ENCODE data around the gene SPDEF.
A peak's percentile ranks its signal among the peaks of the same experiment; 100 is the strongest.

The SPDEF gene

GRCh38 chr6:34536959-34537848, 18.9 kb downstream of the SPDEF start:
- Mint-ChIP-seq H3K4me1 (no peaks in the 10 kb centered on the region), H3K9me3 (no peaks in the 10 kb centered on the region), H3K4me3 (no peak overlapping the region), H3K27me3 (no peaks in the 10 kb centered on the region), H3K36me3 (no peaks in the 10 kb centered on the region), H3K27ac (no peak overlapping the region)
- CTCF ChIA-PET = no interaction called here
- DNase-seq = no peak

GRCh38 chr6:34536251-34536958, 19.7 kb downstream of the SPDEF start:
- H3K4me1 Mint-ChIP-seq = no peaks in the 10 kb centered on the region
- H3K27ac Mint-ChIP-seq = no peak overlapping the region
- H3K4me3 Mint-ChIP-seq = no peak overlapping the region
- CTCF ChIA-PET = no interaction called here
- H3K27me3 Mint-ChIP-seq = no peaks in the 10 kb centered on the region
- DNase-seq = no peak
- H3K36me3 Mint-ChIP-seq = no peaks in the 10 kb centered on the region
- H3K9me3 Mint-ChIP-seq = no peaks in the 10 kb centered on the region

GRCh38 chr6:34535646-34536045, 20.5 kb downstream of the SPDEF start:
- Mint-ChIP-seq H3K4me1 (no peaks in the 10 kb centered on the region), H3K36me3 (no peaks in the 10 kb centered on the region), H3K27me3 (no peaks in the 10 kb centered on the region), H3K27ac (no peak overlapping the region), H3K9me3 (no peaks in the 10 kb centered on the region), H3K4me3 (no peak overlapping the region)
- CTCF ChIA-PET = no interaction called here
- no peak for DNase-seq

GRCh38 chr6:34535199-34535598, 20.9 kb downstream of the SPDEF start:
- Mint-ChIP-seq H3K4me3 (no peak overlapping the region), H3K9me3 (no peaks in the 10 kb centered on the region), H3K27ac (no peak overlapping the region), H3K36me3 (no peaks in the 10 kb centered on the region), H3K4me1 (no peaks in the 10 kb centered on the region), H3K27me3 (no peaks in the 10 kb centered on the region)
- CTCF ChIA-PET = no interaction called here
- DNase-seq = no peak

- CTCF ChIA-PET = no interaction called here
- Mint-ChIP-seq H3K9me3 (no peaks in the 10 kb centered on the region), H3K27me3 (no peaks in the 10 kb centered on the region), H3K4me1 (no peaks in the 10 kb centered on the region), H3K36me3 (no peaks in the 10 kb centered on the region), H3K4me3 (no peak overlapping the region), H3K27ac (no peak overlapping the region)
- no peak for DNase-seq
Observed at GRCh38 chr6:34534656-34535055, 21.5 kb downstream of the SPDEF start.

GRCh38 chr6:34534146-34534545, 22.0 kb downstream of the SPDEF start:
- CTCF ChIA-PET = no interaction called here
- H3K27ac Mint-ChIP-seq = no peak overlapping the region
- no peaks in the 10 kb centered on the region for H3K36me3 Mint-ChIP-seq
- H3K4me3 Mint-ChIP-seq = no peak overlapping the region
- H3K4me1 Mint-ChIP-seq = no peaks in the 10 kb centered on the region
- no peak for DNase-seq
- no peaks in the 10 kb centered on the region for H3K27me3 Mint-ChIP-seq
- no peaks in the 10 kb centered on the region for H3K9me3 Mint-ChIP-seq

GRCh38 chr6:34532230-34532629, 23.9 kb downstream of the SPDEF start:
- Mint-ChIP-seq H3K36me3 (no peaks in the 10 kb centered on the region), H3K4me1 (peaks cover 6% of the 10 kb centered on the region), H3K27ac (no peak overlapping the region), H3K9me3 (no peaks in the 10 kb centered on the region), H3K27me3 (peaks cover 8% of the 10 kb centered on the region), H3K4me3 (no peak overlapping the region)
- no peak for DNase-seq
- CTCF ChIA-PET = no interaction called here

GRCh38 chr6:34531580-34532201, 24.4 kb downstream of the SPDEF start:
- CTCF ChIA-PET = no interaction called here
- Mint-ChIP-seq H3K27ac (peak overlapping the region; percentile 24), H3K9me3 (no peaks in the 10 kb centered on the region), H3K36me3 (no peaks in the 10 kb centered on the region), H3K4me3 (no peak overlapping the region), H3K4me1 (peaks cover 8% of the 10 kb centered on the region), H3K27me3 (peaks cover 9% of the 10 kb centered on the region)
- DNase-seq = no peak

GRCh38 chr6:34530753-34531365, 25.3 kb downstream of the SPDEF start:
- H3K36me3 Mint-ChIP-seq = no peaks in the 10 kb centered on the region
- H3K4me3 Mint-ChIP-seq = no peak overlapping the region
- H3K4me1 Mint-ChIP-seq = peaks cover 8% of the 10 kb centered on the region
- no peaks in the 10 kb centered on the region for H3K9me3 Mint-ChIP-seq
- CTCF ChIA-PET = interaction anchor here (0.5 kb wide), 1 partner anchor 211 kb away, joined by 4 read pairs; no protein-coding TSS in a partner anchor
- H3K27ac Mint-ChIP-seq = no peak overlapping the region
- DNase-seq = no peak
- peaks cover 9% of the 10 kb centered on the region for H3K27me3 Mint-ChIP-seq

- Mint-ChIP-seq H3K27me3 (peaks cover 9% of the 10 kb centered on the region), H3K36me3 (no peaks in the 10 kb centered on the region), H3K4me3 (no peak overlapping the region), H3K4me1 (peaks cover 8% of the 10 kb centered on the region), H3K27ac (no peak overlapping the region), H3K9me3 (no peaks in the 10 kb centered on the region)
- no peak for DNase-seq
- CTCF ChIA-PET = interaction anchor here (4.3 kb wide), 1 partner anchor 79 kb away, joined by 27 read pairs; no protein-coding TSS in a partner anchor
Observed at GRCh38 chr6:34529665-34530327, 26.3 kb downstream of the SPDEF start.

- Mint-ChIP-seq H3K27me3 (peaks cover 9% of the 10 kb centered on the region), H3K36me3 (no peaks in the 10 kb centered on the region), H3K4me3 (no peak overlapping the region), H3K27ac (no peak overlapping the region), H3K9me3 (no peaks in the 10 kb centered on the region), H3K4me1 (peaks cover 8% of the 10 kb centered on the region)
- DNase-seq = no peak
- CTCF ChIA-PET = interaction anchor here (4.3 kb wide), 1 partner anchor 80 kb away, joined by 27 read pairs; no protein-coding TSS in a partner anchor
Observed at GRCh38 chr6:34528996-34529664, 27.0 kb downstream of the SPDEF start.

GRCh38 chr6:34527751-34528670, 28.1 kb downstream of the SPDEF start:
- no peak for DNase-seq
- CTCF ChIA-PET = interaction anchor here (0.8 to 4.3 kb wide), 9 partner anchors 16 to 612 kb away, joined by 3 to 27 read pairs (median 4); no protein-coding TSS in a partner anchor
- Mint-ChIP-seq H3K4me3 (no peak overlapping the region), H3K27ac (peak overlapping the region; percentile 16), H3K4me1 (peaks cover 8% of the 10 kb centered on the region), H3K36me3 (no peaks in the 10 kb centered on the region), H3K27me3 (peaks cover 9% of the 10 kb centered on the region), H3K9me3 (no peaks in the 10 kb centered on the region)
